ENCODE data around the gene TMEM183A. TPM values are rescaled to one million over a fixed set of nuclear protein-coding genes. Genes with fewer than 3 reads are reported as not detected.

TMEM183A gene
- total RNA-seq: 10 to 100 TPM; 50.1 to 62.6 TPM

- H3K4me1 Mint-ChIP-seq: peaks cover 15% of the 10 kb centered on the region
- H3K36me3 Mint-ChIP-seq (ENCODE audit: low read depth): peaks cover 53% of the 10 kb centered on the region
- H3K27me3 Mint-ChIP-seq: no peaks in the 10 kb centered on the region
- no peaks in the 10 kb centered on the region for H3K9me3 Mint-ChIP-seq
- H3K4me3 Mint-ChIP-seq: peak within 1 kb of the TSS; percentile 96
- H3K27ac Mint-ChIP-seq: peak within 1 kb of the TSS; percentile 94
- peak; percentile 94 for ATAC-seq (replicated peaks)
Measured at GRCh38 chr1:203006948-203007871, at the start of gene TMEM183A. TSS of gene TMEM183A (plus strand) at chr1:203007374. CDS start at chr1:203007466, 92 bp downstream.

DNA sequence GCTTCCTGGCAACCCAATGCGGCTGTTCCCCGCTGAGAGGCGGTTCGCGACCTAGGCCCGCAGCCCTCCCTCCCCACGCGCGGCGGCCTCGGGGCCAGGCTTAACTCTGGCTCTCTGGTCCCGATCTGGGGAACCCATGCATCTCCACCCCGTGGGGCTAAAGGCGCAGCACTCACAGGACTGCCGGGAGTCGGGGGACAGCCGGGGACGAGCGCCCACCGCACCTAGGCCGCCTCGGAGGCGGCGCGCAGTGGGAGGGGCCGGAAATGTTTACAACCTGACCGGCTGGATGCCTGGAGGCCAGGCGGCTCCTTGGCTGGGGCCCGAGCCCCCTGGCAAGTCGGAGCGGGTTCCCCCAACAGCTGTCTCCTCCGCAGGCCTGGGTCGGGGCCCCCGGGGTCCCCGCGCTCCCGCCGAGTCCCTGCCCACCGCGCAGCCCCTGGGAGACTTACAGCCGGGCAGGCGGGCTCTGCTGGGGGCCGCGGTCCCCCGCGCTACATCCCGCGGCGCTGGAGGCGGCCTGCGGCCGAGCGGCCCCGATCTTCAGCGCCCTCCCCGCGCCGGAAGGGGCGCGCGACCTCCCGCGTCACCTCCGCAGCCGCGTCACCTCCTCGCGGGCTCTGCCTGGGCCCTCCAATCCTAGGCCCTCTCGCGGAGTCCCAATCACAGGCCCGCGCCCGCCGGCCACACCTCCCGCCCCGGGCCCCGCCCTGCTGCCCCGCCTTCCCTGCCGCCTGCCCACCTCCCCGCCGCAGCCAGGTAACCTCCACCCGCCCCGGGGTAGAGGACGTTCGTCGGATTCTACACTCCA lies 49.2 kb upstream of the TMEM183A start, which contains the start of gene ADIPOR1:
ADIPOR1 (minus strand) TSS at position 580 of the 811 bp plus-strand sequence. CDS start 7,242 bp downstream, outside the sequence.
- no peaks in the 10 kb centered on the region for H3K27me3 Mint-ChIP-seq
- peak within 1 kb of the TSS; percentile 88 for H3K27ac Mint-ChIP-seq
- peak; percentile 100 for ATAC-seq (replicated peaks)
- peaks cover 24% of the 10 kb centered on the region for H3K36me3 Mint-ChIP-seq (ENCODE audit: low read depth)
- H3K4me1 Mint-ChIP-seq: peaks cover 22% of the 10 kb centered on the region
- H3K4me3 Mint-ChIP-seq: peak within 1 kb of the TSS; percentile 91
- H3K9me3 Mint-ChIP-seq: no peaks in the 10 kb centered on the region

- H3K27me3 Mint-ChIP-seq: no peaks in the 10 kb centered on the region
- peak overlapping the region; percentile 88 for H3K27ac Mint-ChIP-seq
- H3K4me3 Mint-ChIP-seq: peak overlapping the region; percentile 91
- H3K9me3 Mint-ChIP-seq: no peaks in the 10 kb centered on the region
- peak; percentile 10 for ATAC-seq (replicated peaks)
- peaks cover 28% of the 10 kb centered on the region for H3K36me3 Mint-ChIP-seq (ENCODE audit: low read depth)
- H3K4me1 Mint-ChIP-seq: peaks cover 19% of the 10 kb centered on the region
Measured at GRCh38 chr1:202958544-202959275, 48.5 kb upstream of the TMEM183A start.

- no peak for ATAC-seq (replicated peaks)
- Mint-ChIP-seq H3K27me3 (no peaks in the 10 kb centered on the region), H3K4me3 (peak overlapping the region; percentile 91), H3K4me1 (peaks cover 14% of the 10 kb centered on the region), H3K9me3 (no peaks in the 10 kb centered on the region), H3K27ac (no peak overlapping the region), H3K36me3 (ENCODE audit: low read depth) (peaks cover 34% of the 10 kb centered on the region)
Measured at GRCh38 chr1:202959276-202959620, 47.9 kb upstream of the TMEM183A start.

- H3K36me3 Mint-ChIP-seq (ENCODE audit: low read depth): peaks cover 40% of the 10 kb centered on the region
- no peak overlapping the region for H3K4me3 Mint-ChIP-seq
- H3K9me3 Mint-ChIP-seq: no peaks in the 10 kb centered on the region
- ATAC-seq (replicated peaks): no peak
- no peak overlapping the region for H3K27ac Mint-ChIP-seq
- no peaks in the 10 kb centered on the region for H3K27me3 Mint-ChIP-seq
- H3K4me1 Mint-ChIP-seq: peaks cover 16% of the 10 kb centered on the region
Measured at GRCh38 chr1:202961220-202961880, 45.8 kb upstream of the TMEM183A start.

- H3K27ac Mint-ChIP-seq: no peak overlapping the region
- H3K9me3 Mint-ChIP-seq: no peaks in the 10 kb centered on the region
- peak overlapping the region; percentile 88 for H3K4me3 Mint-ChIP-seq
- peaks cover 36% of the 10 kb centered on the region for H3K36me3 Mint-ChIP-seq (ENCODE audit: low read depth)
- no peaks in the 10 kb centered on the region for H3K27me3 Mint-ChIP-seq
- H3K4me1 Mint-ChIP-seq: peaks cover 12% of the 10 kb centered on the region
- no peak for ATAC-seq (replicated peaks)
Measured at GRCh38 chr1:202964791-202965410, 42.3 kb upstream of the TMEM183A start.

- no peak for ATAC-seq (replicated peaks)
- H3K27ac Mint-ChIP-seq: peak overlapping the region; percentile 78
- H3K36me3 Mint-ChIP-seq (ENCODE audit: low read depth): peaks cover 36% of the 10 kb centered on the region
- no peaks in the 10 kb centered on the region for H3K27me3 Mint-ChIP-seq
- peak overlapping the region; percentile 88 for H3K4me3 Mint-ChIP-seq
- peaks cover 12% of the 10 kb centered on the region for H3K4me1 Mint-ChIP-seq
- H3K9me3 Mint-ChIP-seq: no peaks in the 10 kb centered on the region
Measured at GRCh38 chr1:202965422-202965821, 41.8 kb upstream of the TMEM183A start.

DNA sequence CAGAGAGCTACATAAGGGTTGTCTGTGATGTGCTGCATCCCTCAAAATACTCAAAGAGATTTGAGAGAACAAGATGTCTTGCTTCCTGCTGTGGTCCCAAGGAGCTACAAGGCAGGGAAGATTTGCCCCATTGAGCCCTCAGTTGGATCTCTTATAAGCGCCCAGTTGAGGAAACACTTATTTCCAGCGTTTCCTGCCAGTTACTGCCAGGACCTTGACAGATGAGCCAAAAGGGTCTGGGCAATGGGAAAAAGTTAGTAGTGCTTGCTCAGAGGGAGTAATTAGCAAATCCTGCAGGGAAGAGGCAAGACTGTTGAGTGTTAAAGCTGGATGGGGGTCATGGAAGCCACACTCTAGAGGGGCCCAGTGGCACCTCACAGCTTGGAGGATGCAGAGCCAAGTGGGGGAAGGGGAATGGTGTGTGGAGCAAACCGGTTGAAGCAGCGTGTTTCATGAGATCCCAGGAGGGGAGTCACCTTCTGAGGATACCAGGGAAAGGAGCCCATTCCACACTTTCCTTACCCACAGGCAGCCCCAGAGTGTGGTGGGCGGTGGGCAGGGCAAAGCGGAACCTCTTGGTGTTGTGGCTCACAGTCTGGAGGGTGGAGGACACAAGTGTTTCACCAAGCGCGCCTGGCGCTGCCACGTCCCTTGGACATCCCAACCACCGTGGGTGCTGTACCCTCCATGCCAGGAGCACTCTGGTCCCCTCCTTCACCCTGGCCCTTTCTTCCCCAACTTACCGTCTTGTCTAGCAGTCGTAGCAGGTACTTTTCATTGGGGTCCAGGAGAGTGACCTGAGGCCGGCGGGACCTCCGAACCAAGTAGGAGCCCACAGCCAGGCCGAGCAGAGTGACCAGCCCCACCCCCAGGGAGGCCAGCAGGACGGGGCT lies 40.9 kb upstream of the TMEM183A start:
- H3K27ac Mint-ChIP-seq: peak overlapping the region; percentile 78
- no peak for ATAC-seq (replicated peaks)
- peak overlapping the region; percentile 88 for H3K4me3 Mint-ChIP-seq
- peaks cover 12% of the 10 kb centered on the region for H3K4me1 Mint-ChIP-seq
- H3K27me3 Mint-ChIP-seq: no peaks in the 10 kb centered on the region
- no peaks in the 10 kb centered on the region for H3K9me3 Mint-ChIP-seq
- H3K36me3 Mint-ChIP-seq (ENCODE audit: low read depth): peaks cover 36% of the 10 kb centered on the region

- Mint-ChIP-seq H3K4me3 (peak overlapping the region; percentile 88), H3K27me3 (no peaks in the 10 kb centered on the region), H3K9me3 (no peaks in the 10 kb centered on the region), H3K36me3 (ENCODE audit: low read depth) (peaks cover 29% of the 10 kb centered on the region), H3K4me1 (peaks cover 12% of the 10 kb centered on the region), H3K27ac (peak overlapping the region; percentile 69)
- peak; percentile 38 for ATAC-seq (replicated peaks)
Measured at GRCh38 chr1:202967684-202968281, 39.4 kb upstream of the TMEM183A start.

GRCh38 chr1:202968351-202968750 lies 38.8 kb upstream of the TMEM183A start:
- ATAC-seq (replicated peaks): no peak
- peak overlapping the region; percentile 69 for H3K27ac Mint-ChIP-seq
- peak overlapping the region; percentile 88 for H3K4me3 Mint-ChIP-seq
- no peaks in the 10 kb centered on the region for H3K9me3 Mint-ChIP-seq
- no peaks in the 10 kb centered on the region for H3K27me3 Mint-ChIP-seq
- H3K36me3 Mint-ChIP-seq (ENCODE audit: low read depth): peaks cover 24% of the 10 kb centered on the region
- H3K4me1 Mint-ChIP-seq: peaks cover 12% of the 10 kb centered on the region

GRCh38 chr1:202968895-202969295 lies 38.3 kb upstream of the TMEM183A start:
- H3K36me3 Mint-ChIP-seq (ENCODE audit: low read depth): peaks cover 19% of the 10 kb centered on the region
- ATAC-seq (replicated peaks): peak; percentile 45
- H3K27ac Mint-ChIP-seq: peak overlapping the region; percentile 69
- H3K27me3 Mint-ChIP-seq: no peaks in the 10 kb centered on the region
- peak overlapping the region; percentile 88 for H3K4me3 Mint-ChIP-seq
- H3K9me3 Mint-ChIP-seq: no peaks in the 10 kb centered on the region
- peaks cover 12% of the 10 kb centered on the region for H3K4me1 Mint-ChIP-seq

DNA sequence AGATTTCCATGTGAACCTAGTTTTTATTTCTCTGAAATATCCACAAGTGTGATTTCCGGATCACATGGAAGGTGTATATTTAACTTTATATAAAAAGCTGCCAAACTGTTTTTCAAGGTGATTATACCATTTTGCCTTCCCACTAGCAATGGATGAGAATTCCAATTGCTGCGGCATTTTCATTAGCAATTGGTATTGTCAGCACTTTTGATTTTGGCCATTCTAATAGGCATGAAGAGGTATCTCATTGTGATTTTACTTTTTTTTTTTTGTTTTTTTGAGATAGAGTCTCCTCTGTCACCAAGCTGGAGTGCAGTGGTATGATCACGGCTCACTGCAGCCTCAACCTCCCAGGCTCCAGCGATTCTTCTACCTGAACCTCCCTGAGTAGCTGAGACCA lies 35.1 kb upstream of the TMEM183A start:
- H3K36me3 Mint-ChIP-seq (ENCODE audit: low read depth): no peaks in the 10 kb centered on the region
- H3K4me1 Mint-ChIP-seq: peaks cover 5% of the 10 kb centered on the region
- no peaks in the 10 kb centered on the region for H3K9me3 Mint-ChIP-seq
- no peak for ATAC-seq (replicated peaks)
- H3K4me3 Mint-ChIP-seq: no peak overlapping the region
- H3K27me3 Mint-ChIP-seq: peaks cover under 1% of the 10 kb centered on the region
- H3K27ac Mint-ChIP-seq: no peak overlapping the region

All from activated T-helper 17 cell treated with anti-CD3 and anti-CD28 coated beads, Interleukin-2, amount 50 U/mL, for 72 hours (primary cell).